Measurements from ENCODE around the gene SALL2.
"Not testable (repeated sequence)": the region's sequence is repeated elsewhere in the genome, so short reads cannot be mapped to it uniquely, and the experiment has no call there.

The SALL2 gene

GRCh38 chr14:21558703-21559170 is 32.6 kb upstream of the SALL2 start:
- TF ChIP-seq GLIS3 (CRISPR knock-in tag; IDR thresholded peaks at IDR 0.05), result no peak
- no peak for ATAC-seq

DNA sequence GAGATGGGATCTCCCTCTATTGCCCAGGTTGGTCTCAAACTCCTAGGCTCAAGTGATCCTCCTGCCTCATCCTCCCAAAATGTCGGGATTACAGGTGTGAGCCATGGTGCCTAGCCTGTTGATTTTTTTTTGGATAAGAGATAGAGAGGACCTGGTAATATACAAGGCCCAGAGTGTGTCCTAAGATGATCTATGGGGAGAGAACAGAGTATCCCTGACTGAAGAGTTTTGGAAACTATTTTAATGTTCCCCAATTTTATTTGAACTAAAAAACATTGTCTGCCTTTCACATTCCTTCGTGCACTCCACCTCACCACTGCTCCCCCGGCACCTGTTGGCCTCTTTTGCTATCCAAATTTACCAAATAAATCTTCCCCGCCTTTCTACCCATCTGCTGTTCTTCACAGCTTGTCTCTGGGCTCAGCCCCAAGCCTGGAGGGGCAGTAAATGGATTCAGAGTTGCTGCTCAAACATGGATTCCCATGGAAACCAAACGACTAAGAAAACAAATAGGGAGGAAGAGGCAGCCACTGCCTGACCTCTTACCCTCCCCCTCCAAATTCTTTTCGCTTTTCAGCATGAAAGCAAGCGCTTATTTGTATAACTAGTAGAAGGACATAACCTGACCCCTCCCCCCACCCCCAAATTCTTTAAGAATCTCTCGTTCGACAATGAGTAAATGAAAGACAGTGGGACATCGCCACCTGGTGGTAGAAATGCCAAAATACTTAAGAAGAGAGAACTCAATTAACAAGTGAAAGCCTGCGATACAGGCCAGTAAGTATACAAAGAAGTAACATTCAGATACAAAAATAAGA is 31.1 kb upstream of the SALL2 start:
- TF ChIP-seq ZNF565 (CRISPR knock-in tag; conservative IDR thresholded peaks at IDR 0.05; ENCODE audit: low read depth), result no peak
- TF ChIP-seq ZNF70 (CRISPR knock-in tag; IDR thresholded peaks at IDR 0.05), result no peak
- TF ChIP-seq TCF4 (CRISPR knock-in tag; IDR thresholded peaks at IDR 0.05; ENCODE audit: borderline replicate concordance), result no peak
- no peak for TF ChIP-seq TSHZ2 (CRISPR knock-in tag; IDR thresholded peaks at IDR 0.05)
- no peak for TF ChIP-seq CSRNP3 (CRISPR knock-in tag; IDR thresholded peaks at IDR 0.05)
- no peak for TF ChIP-seq ZFP3 (CRISPR knock-in tag; IDR thresholded peaks at IDR 0.05)
- TF ChIP-seq ZC3H10 (CRISPR knock-in tag; IDR thresholded peaks at IDR 0.05), result no peak
- TF ChIP-seq POU6F1 (CRISPR knock-in tag; IDR thresholded peaks at IDR 0.05; ENCODE audit: borderline replicate concordance, low read depth), result no peak
- TF ChIP-seq PPARA (CRISPR knock-in tag; IDR thresholded peaks at IDR 0.05; ENCODE audit: borderline replicate concordance), result no peak
- no peak for TF ChIP-seq ZFP30 (CRISPR knock-in tag; IDR thresholded peaks at IDR 0.05)
- TF ChIP-seq GLIS3 (CRISPR knock-in tag; IDR thresholded peaks at IDR 0.05), result no peak
- TF ChIP-seq ARNTL (CRISPR knock-in tag; IDR thresholded peaks at IDR 0.05; ENCODE audit: borderline replicate concordance, low read depth), result no peak
- ATAC-seq, result peak; percentile 89

- no peak for ATAC-seq
- TF ChIP-seq CSDC2 (CRISPR knock-in tag; IDR thresholded peaks at IDR 0.05) (no peak), ZC3H10 (CRISPR knock-in tag; IDR thresholded peaks at IDR 0.05) (no peak), ISL1 (CRISPR knock-in tag; IDR thresholded peaks at IDR 0.05) (no peak)
- TF ChIP-seq, protein P1, sequence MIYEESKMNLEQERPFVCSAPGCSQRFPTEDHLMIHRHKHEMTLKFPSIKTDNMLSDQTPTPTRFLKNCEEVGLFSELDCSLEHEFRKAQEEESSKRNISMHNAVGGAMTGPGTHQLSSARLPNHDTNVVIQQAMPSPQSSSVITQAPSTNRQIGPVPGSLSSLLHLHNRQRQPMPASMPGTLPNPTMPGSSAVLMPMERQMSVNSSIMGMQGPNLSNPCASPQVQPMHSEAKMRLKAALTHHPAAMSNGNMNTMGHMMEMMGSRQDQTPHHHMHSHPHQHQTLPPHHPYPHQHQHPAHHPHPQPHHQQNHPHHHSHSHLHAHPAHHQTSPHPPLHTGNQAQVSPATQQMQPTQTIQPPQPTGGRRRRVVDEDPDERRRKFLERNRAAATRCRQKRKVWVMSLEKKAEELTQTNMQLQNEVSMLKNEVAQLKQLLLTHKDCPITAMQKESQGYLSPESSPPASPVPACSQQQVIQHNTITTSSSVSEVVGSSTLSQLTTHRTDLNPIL (CRISPR knock-in tag; IDR thresholded peaks at IDR 0.05; ENCODE audit: low read depth), result no peak
Observed at GRCh38 chr14:21556378-21557083, 30.4 kb upstream of the SALL2 start.

DNA sequence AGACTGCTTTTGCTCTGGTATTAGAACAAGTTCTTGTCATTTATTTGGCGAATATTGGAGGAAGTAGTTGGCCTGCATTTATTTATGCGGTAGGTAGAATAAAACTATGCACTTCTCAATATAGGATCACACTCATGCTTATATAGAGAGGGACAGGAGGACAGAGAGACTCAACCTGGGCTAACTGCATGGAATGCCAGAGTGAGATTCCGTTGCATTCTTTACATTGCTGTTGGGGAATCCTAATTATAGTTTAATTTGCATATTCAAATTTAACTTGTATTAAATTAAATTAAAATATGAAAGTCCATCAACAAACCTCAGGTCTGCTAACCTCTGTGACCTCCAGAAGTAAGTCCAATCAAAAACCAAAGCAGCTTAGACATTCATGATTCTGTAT is 27.1 kb upstream of the SALL2 start:
- no peak for TF ChIP-seq GLIS3 (CRISPR knock-in tag; IDR thresholded peaks at IDR 0.05)
- no peak for TF ChIP-seq ZFP3 (CRISPR knock-in tag; IDR thresholded peaks at IDR 0.05)
- no peak for TF ChIP-seq SNAI2 (CRISPR knock-in tag; IDR thresholded peaks at IDR 0.05)
- TF ChIP-seq PATZ1 (CRISPR knock-in tag; IDR thresholded peaks at IDR 0.05; ENCODE audit: borderline replicate concordance), result no peak
- no peak for TF ChIP-seq OSR1 (CRISPR knock-in tag; IDR thresholded peaks at IDR 0.05)
- TF ChIP-seq, protein P1 (CRISPR knock-in tag; IDR thresholded peaks at IDR 0.05; ENCODE audit: low read depth), result no peak
- ATAC-seq, result no peak

- ATAC-seq, result not testable (repeated sequence)
Observed at GRCh38 chr14:21544588-21544987, 18.4 kb upstream of the SALL2 start.

Measured in SK-N-SH treated with all-trans-retinoic acid at 6 μM for 48 hours (cell line).